ENCODE measurements around the gene SKI.

The SKI gene

DNA sequence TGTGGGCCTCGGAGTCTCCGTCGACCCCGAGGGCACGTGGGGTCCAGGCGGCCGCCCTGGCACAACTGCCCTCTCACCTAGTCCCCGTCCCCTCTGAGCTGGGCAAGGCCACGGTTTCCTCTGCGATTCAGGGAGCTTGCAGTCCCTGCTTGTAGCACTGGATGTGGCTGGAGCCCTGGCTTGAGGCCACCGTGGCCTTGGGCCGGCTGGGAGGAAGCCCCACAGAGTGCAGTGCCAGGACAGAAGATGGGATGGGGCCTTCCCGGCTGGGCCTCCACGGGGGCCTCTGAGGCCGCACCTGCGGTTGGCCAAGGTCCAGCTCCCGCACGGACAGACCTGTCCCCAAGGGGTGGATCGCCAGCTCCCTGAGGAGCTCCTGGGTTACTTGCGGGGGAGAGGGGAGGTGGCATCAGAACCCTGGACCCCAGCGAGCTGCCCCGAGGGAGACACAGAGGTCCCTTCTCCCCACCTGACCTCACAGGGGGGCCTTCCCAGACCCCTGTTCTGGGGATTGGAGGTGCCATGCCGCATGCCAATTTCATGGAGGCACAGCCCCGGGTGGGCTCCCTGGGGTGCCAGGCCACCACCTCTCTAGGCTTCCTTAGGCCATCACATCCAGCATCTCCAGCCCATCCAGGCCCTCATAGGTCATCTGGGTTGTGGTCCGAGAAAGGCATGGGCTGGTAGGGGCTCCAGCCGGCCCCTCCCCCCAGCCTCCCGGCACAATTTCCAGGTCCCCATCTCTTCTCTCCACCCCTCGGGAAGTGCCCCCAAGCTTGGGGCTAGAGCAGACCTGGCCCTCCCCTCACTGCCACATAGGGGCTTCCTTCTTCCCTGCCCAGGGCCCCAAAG, 82.4 kb downstream of the SKI start:
- Histone ChIP-seq H3K9me3 (ENCODE audit: low read length) (no peaks in the 10 kb centered on the region), H3K9ac (ENCODE audit: low read length) (no peak overlapping the region), H3K27ac (ENCODE audit: low read depth, low read length, poor library complexity, severe bottlenecking) (no peak overlapping the region), H2AFZ (ENCODE audit: low read length) (no peak overlapping the region), H3K36me3 (ENCODE audit: insufficient read depth, low read length) (no peaks in the 10 kb centered on the region), H3K27me3 (ENCODE audit: insufficient read depth, low read length) (no peaks in the 10 kb centered on the region), H3F3A (ENCODE audit: insufficient read depth, low read length) (no peaks in the 10 kb centered on the region), H3K4me2 (ENCODE audit: low read length) (no peak overlapping the region), H4K20me1 (ENCODE audit: insufficient read depth, low read length) (no peaks in the 10 kb centered on the region), H3K79me2 (ENCODE audit: insufficient read depth, low read length) (no peaks in the 10 kb centered on the region), H3K4me3 (ENCODE audit: low read depth, low read length, poor library complexity, severe bottlenecking) (no peak overlapping the region), H3K4me1 (ENCODE audit: insufficient read depth, low read length, severe bottlenecking) (no peaks in the 10 kb centered on the region), H3K9me2 (ENCODE audit: low read depth, low read length) (no peaks in the 10 kb centered on the region)
- TF ChIP-seq, protein P1, sequence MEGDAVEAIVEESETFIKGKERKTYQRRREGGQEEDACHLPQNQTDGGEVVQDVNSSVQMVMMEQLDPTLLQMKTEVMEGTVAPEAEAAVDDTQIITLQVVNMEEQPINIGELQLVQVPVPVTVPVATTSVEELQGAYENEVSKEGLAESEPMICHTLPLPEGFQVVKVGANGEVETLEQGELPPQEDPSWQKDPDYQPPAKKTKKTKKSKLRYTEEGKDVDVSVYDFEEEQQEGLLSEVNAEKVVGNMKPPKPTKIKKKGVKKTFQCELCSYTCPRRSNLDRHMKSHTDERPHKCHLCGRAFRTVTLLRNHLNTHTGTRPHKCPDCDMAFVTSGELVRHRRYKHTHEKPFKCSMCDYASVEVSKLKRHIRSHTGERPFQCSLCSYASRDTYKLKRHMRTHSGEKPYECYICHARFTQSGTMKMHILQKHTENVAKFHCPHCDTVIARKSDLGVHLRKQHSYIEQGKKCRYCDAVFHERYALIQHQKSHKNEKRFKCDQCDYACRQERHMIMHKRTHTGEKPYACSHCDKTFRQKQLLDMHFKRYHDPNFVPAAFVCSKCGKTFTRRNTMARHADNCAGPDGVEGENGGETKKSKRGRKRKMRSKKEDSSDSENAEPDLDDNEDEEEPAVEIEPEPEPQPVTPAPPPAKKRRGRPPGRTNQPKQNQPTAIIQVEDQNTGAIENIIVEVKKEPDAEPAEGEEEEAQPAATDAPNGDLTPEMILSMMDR (IDR thresholded peaks at IDR 0.05; ENCODE audit: low read length) = no peak
- TF ChIP-seq EZH2 (IDR thresholded peaks at IDR 0.05; ENCODE audit: borderline replicate concordance, low read length) = no peak

DNA sequence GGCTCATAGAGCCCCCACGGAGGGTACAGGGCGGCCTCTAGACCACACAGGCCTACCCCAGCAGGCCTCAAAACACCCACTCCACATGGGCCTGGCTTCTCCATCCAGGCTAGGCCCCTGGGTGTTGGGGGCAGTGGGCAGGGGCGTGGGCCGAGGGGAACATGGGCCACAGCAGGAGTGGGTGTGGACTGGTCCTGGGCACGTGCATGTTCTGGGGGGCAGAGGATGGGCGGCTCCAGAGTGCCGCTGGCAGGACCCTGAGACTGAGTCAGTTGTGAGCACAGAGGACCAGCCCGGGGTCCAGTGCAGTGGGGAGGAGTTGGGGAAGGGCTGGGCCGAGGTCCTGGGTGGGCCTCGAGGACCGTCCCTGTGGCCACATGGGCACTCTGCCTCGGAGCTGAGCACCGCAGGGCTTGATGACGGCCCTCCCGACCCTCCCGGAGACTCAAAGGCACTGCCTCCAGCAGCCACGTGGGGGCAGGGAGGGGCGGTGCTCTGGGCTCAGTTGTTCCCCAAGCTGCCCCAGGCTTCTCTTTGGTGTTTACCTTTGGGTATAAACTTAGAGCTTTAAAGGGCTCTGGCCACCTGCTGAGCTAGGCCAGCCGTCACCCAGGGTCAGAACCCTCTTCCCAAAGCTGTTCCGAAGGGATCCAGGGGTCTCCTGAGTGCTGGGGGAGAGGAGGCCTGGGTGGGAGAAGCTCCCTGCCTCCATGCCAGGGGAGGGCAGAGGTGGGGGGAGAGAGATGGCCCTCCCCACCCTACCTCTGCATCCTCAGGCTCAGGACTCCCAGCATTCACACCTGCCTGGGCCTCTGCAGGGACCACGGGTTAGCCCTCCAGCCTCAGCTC, 83.3 kb downstream of the SKI start:
- Histone ChIP-seq H3K36me3 (ENCODE audit: insufficient read depth, low read length) (no peaks in the 10 kb centered on the region), H3K4me1 (ENCODE audit: insufficient read depth, low read length, severe bottlenecking) (no peaks in the 10 kb centered on the region), H3K9me3 (ENCODE audit: low read length) (no peaks in the 10 kb centered on the region), H3K27me3 (ENCODE audit: insufficient read depth, low read length) (no peaks in the 10 kb centered on the region), H4K20me1 (ENCODE audit: insufficient read depth, low read length) (no peaks in the 10 kb centered on the region), H3K79me2 (ENCODE audit: insufficient read depth, low read length) (no peaks in the 10 kb centered on the region), H3K4me2 (ENCODE audit: low read length) (no peak overlapping the region), H3F3A (ENCODE audit: insufficient read depth, low read length) (no peaks in the 10 kb centered on the region), H3K27ac (ENCODE audit: low read depth, low read length, poor library complexity, severe bottlenecking) (no peak overlapping the region), H3K4me3 (ENCODE audit: low read depth, low read length, poor library complexity, severe bottlenecking) (no peak overlapping the region), H3K9ac (ENCODE audit: low read length) (no peak overlapping the region), H2AFZ (ENCODE audit: low read length) (no peak overlapping the region), H3K9me2 (ENCODE audit: low read depth, low read length) (no peaks in the 10 kb centered on the region)
- TF ChIP-seq, protein P1 (IDR thresholded peaks at IDR 0.05; ENCODE audit: low read length) = no peak
- TF ChIP-seq EZH2 (IDR thresholded peaks at IDR 0.05; ENCODE audit: borderline replicate concordance, low read length) = no peak

DNA sequence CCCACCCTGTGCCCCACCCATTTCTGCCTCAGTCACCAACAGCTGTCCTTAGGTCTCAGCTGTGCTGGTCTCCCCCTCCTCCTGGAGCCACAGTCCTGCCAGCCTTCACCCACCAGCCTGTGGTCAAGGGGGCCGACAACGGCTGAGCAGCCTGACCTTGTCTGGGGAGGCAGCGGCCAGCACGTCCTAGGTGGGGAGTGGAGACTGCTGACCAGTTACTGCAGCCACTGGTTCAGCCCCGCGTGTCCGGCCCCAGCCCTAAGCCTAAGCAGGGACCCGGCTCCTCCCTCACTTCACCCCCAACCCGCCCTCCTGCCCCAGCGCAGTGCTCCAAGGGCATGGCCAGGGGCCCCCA, 84.0 kb downstream of the SKI start:
- no peaks in the 10 kb centered on the region for H3K27me3 ChIP-seq (ENCODE audit: insufficient read depth, low read length)
- no peak overlapping the region for H3K27ac ChIP-seq (ENCODE audit: low read depth, low read length, poor library complexity, severe bottlenecking)
- no peaks in the 10 kb centered on the region for H4K20me1 ChIP-seq (ENCODE audit: insufficient read depth, low read length)
- H3F3A ChIP-seq (ENCODE audit: insufficient read depth, low read length) = no peaks in the 10 kb centered on the region
- TF ChIP-seq, protein P1 (IDR thresholded peaks at IDR 0.05; ENCODE audit: low read length) = no peak
- TF ChIP-seq EZH2 (IDR thresholded peaks at IDR 0.05; ENCODE audit: borderline replicate concordance, low read length) = no peak
- no peak overlapping the region for H3K4me3 ChIP-seq (ENCODE audit: low read depth, low read length, poor library complexity, severe bottlenecking)
- no peak overlapping the region for H2AFZ ChIP-seq (ENCODE audit: low read length)
- no peak overlapping the region for H3K4me2 ChIP-seq (ENCODE audit: low read length)
- H3K4me1 ChIP-seq (ENCODE audit: insufficient read depth, low read length, severe bottlenecking) = no peaks in the 10 kb centered on the region
- no peaks in the 10 kb centered on the region for H3K36me3 ChIP-seq (ENCODE audit: insufficient read depth, low read length)
- no peak overlapping the region for H3K9ac ChIP-seq (ENCODE audit: low read length)
- H3K79me2 ChIP-seq (ENCODE audit: insufficient read depth, low read length) = no peaks in the 10 kb centered on the region
- no peaks in the 10 kb centered on the region for H3K9me3 ChIP-seq (ENCODE audit: low read length)
- no peaks in the 10 kb centered on the region for H3K9me2 ChIP-seq (ENCODE audit: low read depth, low read length)

Measured in OCI-LY1 (cell line).